Stimulated activated CD8-positive, alpha-beta memory T cell treated with anti-CD3 and anti-CD28 coated beads, Interleukin-7, amount 100 ng/mL, for 48 hours (primary cell): ENCODE measurements around the gene ZNF14.
"Not testable (repeated sequence)": the region's sequence is repeated elsewhere in the genome, so short reads cannot be mapped to it uniquely, and the experiment has no call there.

Source experiments
- DNase-seq, 2 donors: peaks; one replicate each; pipeline ENCODE4 v3.0.0-alpha.2; 2020; ENCODE audit warnings: low read depth in 1 of 2; ENCODE audit errors: extremely low read depth in 1 of 2

ZNF14 gene

GRCh38 chr19:19732579-19733501, at the start of gene ZNF14:
TSS of gene ZNF14 (minus strand) at chr19:19733112. CDS start at chr19:19732958, 154 bp downstream.
- DNase-seq: peak; percentile 77 to 93

DNA sequence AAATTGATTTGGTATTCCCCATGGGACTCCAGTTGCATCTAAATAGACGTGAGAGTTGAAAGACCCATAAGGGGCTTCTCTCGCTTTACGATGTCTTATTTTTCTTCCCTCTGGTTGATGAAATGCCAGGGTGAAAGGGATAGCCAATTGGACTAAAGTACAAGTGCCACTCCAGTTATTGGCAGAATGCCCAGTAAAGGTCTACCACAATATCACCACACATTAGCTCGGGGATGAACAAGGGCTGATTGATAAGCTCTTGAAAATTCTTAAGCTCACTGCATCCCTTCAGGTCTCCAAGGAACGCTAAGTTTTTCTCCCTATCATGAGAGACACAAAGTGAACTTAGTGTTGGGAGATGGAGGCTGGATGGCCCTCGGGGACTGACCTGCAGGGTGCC, 48.9 kb upstream of the ZNF14 start:
- DNase-seq: not testable (repeated sequence)

- no peak for DNase-seq
Measured at GRCh38 chr19:19778666-19779065, 45.8 kb upstream of the ZNF14 start.

GRCh38 chr19:19777692-19778091, 44.8 kb upstream of the ZNF14 start:
- no peak for DNase-seq

- DNase-seq: peak; percentile 84 to 92
Measured at GRCh38 chr19:19776206-19777008, 43.5 kb upstream of the ZNF14 start.

GRCh38 chr19:19775891-19776205, 42.9 kb upstream of the ZNF14 start:
- no peak for DNase-seq

DNA sequence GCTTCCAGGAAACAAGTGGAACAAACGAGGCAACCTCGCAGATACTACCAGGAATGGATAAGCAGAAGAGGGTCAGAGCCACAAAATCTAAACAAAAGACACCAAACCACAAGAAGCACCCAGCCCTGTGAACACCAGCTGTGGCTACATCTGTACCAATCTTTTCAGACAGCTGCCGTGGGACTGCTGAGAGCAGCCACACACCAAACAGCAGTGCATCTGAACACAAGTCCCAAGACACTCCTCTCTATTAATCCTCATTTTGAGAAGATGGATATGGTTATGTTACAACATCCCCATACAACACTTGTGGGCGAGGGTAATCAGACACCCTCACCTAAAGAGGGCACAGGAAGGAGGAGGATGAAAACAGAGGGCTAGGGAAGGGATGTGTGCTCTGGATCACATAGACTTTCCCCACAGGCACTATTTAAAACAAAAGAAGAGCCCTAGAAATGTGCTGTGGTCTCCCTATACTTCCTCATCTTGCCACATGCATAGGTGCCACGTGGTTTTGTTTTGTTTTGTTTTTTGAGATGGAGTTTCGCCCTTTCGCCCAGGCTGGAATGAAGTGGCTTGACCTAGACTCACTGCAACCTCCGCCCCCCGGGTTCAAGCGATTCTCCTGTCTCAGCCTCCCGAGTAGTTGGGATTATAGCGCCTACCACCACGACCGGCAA, 41.6 kb upstream of the ZNF14 start:
- no peak for DNase-seq

- not testable (repeated sequence) for DNase-seq
Measured at GRCh38 chr19:19771963-19772362, 39.1 kb upstream of the ZNF14 start.

- not testable (repeated sequence) for DNase-seq
Measured at GRCh38 chr19:19769971-19770370, 37.1 kb upstream of the ZNF14 start.

GRCh38 chr19:19758164-19758563, 25.3 kb upstream of the ZNF14 start:
- no peak for DNase-seq

DNA sequence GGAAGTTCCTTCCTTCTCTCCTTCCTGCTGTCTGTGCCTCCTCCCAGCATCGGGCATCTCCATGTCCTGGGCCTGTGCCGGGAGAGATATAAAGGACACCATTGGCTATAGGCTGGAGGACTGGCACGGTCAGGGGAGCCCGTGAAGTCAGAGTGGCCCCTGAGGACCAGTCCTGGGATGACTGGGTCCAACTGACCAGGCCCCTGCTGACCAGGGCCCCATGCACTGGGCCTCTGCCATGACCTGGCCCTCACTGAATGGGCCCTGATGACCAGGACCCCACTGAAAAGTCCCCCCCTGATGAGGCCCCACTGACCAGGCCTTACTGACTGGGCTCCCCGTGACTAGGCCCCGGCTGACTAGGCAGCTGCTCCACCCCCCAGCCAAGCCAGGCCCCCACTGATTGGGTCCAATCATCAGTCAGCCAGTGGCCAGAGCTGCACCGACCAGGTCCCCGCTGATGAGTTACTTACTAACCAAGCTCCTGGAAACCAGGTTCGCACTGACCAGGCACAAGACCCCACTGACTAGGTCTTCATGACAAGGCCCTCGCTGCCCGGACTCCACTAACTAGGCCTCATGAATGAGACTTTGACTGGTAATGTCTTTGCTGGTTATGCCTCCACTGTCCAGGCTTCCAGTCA, 20.0 kb upstream of the ZNF14 start:
- no peak for DNase-seq

DNA sequence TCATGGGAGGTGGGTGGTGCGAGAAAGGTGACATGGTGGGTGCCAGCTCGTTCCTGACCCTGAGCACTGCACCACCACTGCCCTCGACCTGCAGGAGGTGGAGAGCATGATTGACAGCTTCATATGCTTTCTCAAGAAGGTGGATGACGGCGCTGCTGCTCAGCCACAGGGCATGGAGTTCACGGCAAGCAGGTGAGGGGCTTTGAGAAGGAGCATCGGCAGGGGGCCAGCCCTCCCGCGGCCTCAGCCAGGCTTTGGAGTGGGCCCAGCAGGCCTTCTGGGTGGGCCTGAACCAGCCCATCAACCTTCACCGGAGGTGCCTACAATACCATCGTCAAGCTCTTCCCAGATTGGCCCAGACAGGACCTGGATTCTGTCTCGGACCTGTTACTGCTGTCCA, 18.9 kb upstream of the ZNF14 start:
- DNase-seq: no peak

DNA sequence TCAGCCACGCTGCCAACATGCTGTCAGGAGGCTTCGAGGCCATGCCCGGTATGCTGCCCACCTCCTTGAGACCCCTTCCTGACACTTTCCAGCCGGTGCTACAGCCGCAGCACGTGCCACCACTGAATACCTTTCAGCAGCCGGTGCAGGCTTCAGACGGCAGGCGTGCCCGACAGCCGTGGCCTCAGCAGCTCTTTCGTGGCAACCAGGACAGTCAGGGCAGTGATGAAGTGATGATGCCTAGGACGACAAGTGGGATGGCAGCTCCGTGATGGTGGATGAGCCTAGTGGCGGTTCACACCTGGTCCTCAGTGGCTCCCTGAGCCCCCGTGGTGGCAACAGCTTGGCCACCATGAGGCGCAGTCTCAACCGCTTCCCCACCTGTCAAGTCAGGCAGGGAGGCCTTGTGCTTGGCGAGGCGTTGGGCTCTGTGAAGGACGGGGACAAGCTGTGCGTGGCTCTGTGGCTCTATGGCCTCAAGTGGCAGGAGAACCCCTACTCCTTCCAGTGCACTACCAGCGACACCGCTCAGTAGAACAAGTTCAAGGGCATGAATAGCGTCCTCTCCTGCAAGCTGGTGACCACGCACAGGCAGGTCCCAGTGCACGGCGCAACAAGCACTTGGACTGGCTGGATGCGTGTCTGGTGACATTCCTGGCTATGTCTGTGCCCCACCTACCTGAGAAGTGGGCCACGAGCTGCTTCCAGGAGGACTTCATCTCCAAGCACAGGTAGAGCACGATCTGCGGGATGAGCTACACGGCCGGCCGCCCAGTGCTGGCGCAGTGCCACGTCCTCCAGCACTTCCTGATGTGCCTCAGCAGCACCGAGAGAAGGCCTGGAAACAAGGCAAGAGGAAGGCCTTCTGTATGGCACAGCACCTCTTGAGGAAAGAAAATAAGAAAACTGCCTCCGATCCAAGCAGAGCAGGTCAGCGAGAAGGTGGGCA, 18.2 kb upstream of the ZNF14 start:
- DNase-seq: no peak

DNA sequence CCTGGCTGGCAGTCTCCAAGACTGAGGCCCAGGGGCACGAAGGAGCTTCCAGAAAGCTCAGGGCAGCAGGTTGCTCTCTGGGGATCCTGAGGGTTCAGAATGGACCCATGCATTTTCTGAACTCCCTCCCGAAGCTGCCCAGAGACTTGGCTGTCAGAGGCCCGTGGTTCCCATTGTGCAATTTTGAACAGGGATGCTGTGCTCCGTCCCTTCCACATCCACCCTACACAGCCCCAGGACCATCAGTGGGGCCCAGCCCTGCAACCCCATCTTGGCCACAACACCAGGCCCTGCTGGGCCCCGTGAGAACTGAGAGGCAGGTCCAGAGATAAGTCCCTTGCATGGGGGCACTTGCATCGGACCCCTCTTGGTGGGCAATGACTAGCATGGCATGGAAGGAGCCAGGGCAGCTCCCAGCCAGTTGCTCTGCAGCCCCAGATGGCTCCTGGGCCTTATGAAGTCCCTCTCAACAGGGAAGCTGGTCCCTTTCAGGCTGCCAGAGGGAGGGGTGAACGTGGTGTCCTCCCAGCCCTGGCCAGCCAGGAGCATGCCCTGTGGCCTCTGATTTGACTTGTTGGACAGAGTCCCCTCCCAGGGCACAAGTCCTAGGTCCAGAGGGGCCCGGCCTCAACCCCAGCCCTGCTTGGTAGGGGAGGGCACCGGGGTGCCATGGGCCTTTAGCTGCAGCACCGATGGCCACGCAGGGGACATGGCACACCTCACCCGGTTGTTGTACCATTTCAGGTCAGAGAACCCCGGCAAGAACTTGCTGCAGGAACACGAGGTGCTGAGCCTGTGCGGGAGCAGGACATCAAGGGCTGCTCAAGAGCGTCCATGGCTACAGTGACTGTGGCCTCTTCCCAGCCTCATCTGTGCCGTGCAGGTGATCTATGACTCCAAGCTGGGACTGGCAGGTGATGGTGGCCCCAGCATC, 17.3 kb upstream of the ZNF14 start:
- no peak for DNase-seq

- no peak for DNase-seq
Measured at GRCh38 chr19:19749117-19749907, 16.4 kb upstream of the ZNF14 start.

DNA sequence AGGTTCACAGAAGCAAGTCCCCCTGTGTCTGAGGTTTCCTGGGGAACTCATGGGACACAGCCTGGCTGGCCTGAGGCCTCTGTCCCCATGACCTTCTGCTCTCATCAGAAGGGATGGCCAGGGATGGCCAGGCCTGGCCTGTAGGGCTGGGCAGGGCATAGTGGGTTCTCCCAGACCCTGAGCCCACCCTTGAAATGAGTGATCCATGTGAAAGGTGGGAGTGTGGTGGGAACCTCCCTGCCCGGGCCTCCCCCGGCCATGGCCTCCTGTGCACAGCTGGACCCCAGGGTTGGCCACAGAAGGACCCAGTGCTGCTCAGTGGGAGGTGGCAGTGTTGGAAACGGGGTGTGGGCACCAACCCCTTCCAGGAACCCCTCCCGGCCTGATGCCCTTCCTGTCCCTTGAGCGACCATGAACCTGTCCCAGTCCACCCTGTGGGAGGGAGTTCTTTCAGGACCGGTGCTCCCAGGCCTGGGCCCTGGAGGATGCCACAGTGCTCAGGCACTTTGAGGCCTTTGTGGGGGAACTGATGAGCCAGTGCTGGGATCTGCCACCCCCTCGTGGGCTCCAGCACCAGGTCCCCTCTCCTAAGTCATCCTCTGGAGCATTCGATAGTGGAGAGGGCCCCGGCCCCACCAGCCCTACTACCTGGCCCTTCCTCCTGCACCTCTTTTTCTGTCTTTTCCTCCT, 15.5 kb upstream of the ZNF14 start:
- DNase-seq: no peak
